Karpas-422 (cell line): ENCODE measurements around the gene ARMC7. TPM values are rescaled to one million over a fixed set of nuclear protein-coding genes. Genes with fewer than 3 reads are reported as not detected.
"Not testable (repeated sequence)": the region's sequence is repeated elsewhere in the genome, so short reads cannot be mapped to it uniquely, and the experiment has no call there.

Source experiments
- DNase-seq: peaks from one replicate; pipeline ENCODE4 v3.0.0-alpha.2; 2015
- H2AFZ ChIP-seq: fragments of 200-600 bp; sonication (generic); 2 replicates; pipeline ENCODE4 v1.6.1; 2014; ENCODE audit warnings: antibody characterized with exemption, low read length, mixed read lengths
- H3K27ac ChIP-seq: fragments of 200-600 bp; sonication (generic); 2 replicates; pipeline ENCODE4 v1.5.1; 2014; ENCODE audit warnings: mild to moderate bottlenecking, low read length, moderate library complexity
- H3K27me3 ChIP-seq: fragments of 200-600 bp; sonication (generic); 2 replicates; pipeline ENCODE4 v1.6.1; 2014; ENCODE audit warnings: low read length, mixed read lengths
- H3K36me3 ChIP-seq: fragments of 200-600 bp; sonication (generic); 2 replicates; pipeline ENCODE4 v1.6.1; 2014; ENCODE audit warnings: low read length, mixed read lengths; ENCODE audit not compliant: insufficient read depth
- H3K4me1 ChIP-seq: fragments of 200-600 bp; sonication (generic); 2 replicates; pipeline ENCODE4 v1.6.1; 2014; ENCODE audit warnings: mild to moderate bottlenecking, low read length, mixed read lengths
- H3K4me2 ChIP-seq: fragments of 200-600 bp; sonication (generic); 2 replicates; pipeline ENCODE4 v1.6.1; 2014; ENCODE audit warnings: low read length, low read depth, mild to moderate bottlenecking; ENCODE audit not compliant: poor library complexity, severe bottlenecking
- H3K4me3 ChIP-seq: fragments of 200-600 bp; sonication (generic); 2 replicates; pipeline ENCODE4 v1.5.1; 2014; ENCODE audit warnings: mild to moderate bottlenecking, antibody characterized with exemption, low read length, mixed read lengths
- H3K79me2 ChIP-seq: fragments of 200-600 bp; sonication (generic); 2 replicates; pipeline ENCODE4 v1.6.1; 2014; ENCODE audit warnings: mild to moderate bottlenecking, low read length, mixed read lengths
- H3K9ac ChIP-seq: fragments of 200-600 bp; sonication (generic); 2 replicates; pipeline ENCODE4 v1.6.0; 2014; ENCODE audit warnings: low read length
- H3K9me2 ChIP-seq: fragments of 200-600 bp; sonication (generic), shearing (Covaris generic); replicated peaks from 2 replicates; pipeline ENCODE4 v1.6.0; 2014; ENCODE audit warnings: mild to moderate bottlenecking, low read length, moderate library complexity; ENCODE audit not compliant: insufficient read depth
- H3K9me3 ChIP-seq: fragments of 300-700, 200-600 bp; sonication (generic); 2 replicates; pipeline ENCODE4 v1.6.1; 2014; ENCODE audit warnings: low read length, mixed read lengths
- H4K20me1 ChIP-seq: fragments of 200-600 bp; sonication (generic); 2 replicates; pipeline ENCODE4 v1.6.1; 2014; ENCODE audit warnings: mild to moderate bottlenecking, antibody characterized with exemption, low read length, low read depth; ENCODE audit not compliant: insufficient read depth
- total RNA-seq: library from RNA; depleted of rRNA; stranded (reverse); fragments of >200 nt; shearing (Covaris generic); gene quantifications from 2 replicates; pipeline ENCODE4 v1.2.3, GENCODE V29; 2014; ENCODE audit warnings: low replicate concordance

Gene ARMC7
- total RNA-seq, 1 experiment from 2014 or later, result 6.1 TPM

- H3K4me2 ChIP-seq, H2AFZ ChIP-seq, H3K9me2 ChIP-seq, H3K9me3 ChIP-seq, H3K27me3 ChIP-seq, H3K4me3 ChIP-seq, DNase-seq, H3K36me3 ChIP-seq, H3K27ac ChIP-seq, H3K9ac ChIP-seq: not testable (repeated sequence)
- H3K4me1 ChIP-seq, result peaks cover 34% of the 10 kb centered on the region
- peaks cover 24% of the 10 kb centered on the region for H3K79me2 ChIP-seq
- peaks cover 11% of the 10 kb centered on the region; the same call in 1 of the 2 replicates for H4K20me1 ChIP-seq
Measured at GRCh38 chr17:75127936-75128335, 18.2 kb downstream of the ARMC7 start.

GRCh38 chr17:75128694-75129505 lies 19.1 kb downstream of the ARMC7 start:
- Histone ChIP-seq H3K9ac (no peak overlapping the region), H3K9me2 (no peaks in the 10 kb centered on the region), H3K27ac (no peak overlapping the region), H3K4me3 (no peak overlapping the region), H3K36me3 (peaks cover 7% of the 10 kb centered on the region), H4K20me1 (peaks cover 11% of the 10 kb centered on the region; the same call in 1 of the 2 replicates), H3K4me2 (no peak overlapping the region), H2AFZ (no peak overlapping the region), H3K9me3 (no peaks in the 10 kb centered on the region), H3K27me3 (no peaks in the 10 kb centered on the region), H3K4me1 (peaks cover 36% of the 10 kb centered on the region), H3K79me2 (peaks cover 24% of the 10 kb centered on the region)
- DNase-seq, result no peak

GRCh38 chr17:75129576-75129975 lies 19.8 kb downstream of the ARMC7 start:
- H4K20me1 ChIP-seq, result peaks cover 11% of the 10 kb centered on the region; the same call in 1 of the 2 replicates
- no peaks in the 10 kb centered on the region for H3K27me3 ChIP-seq
- no peak overlapping the region for H3K4me3 ChIP-seq
- peaks cover 7% of the 10 kb centered on the region for H3K36me3 ChIP-seq
- no peak for DNase-seq
- peaks cover 36% of the 10 kb centered on the region for H3K4me1 ChIP-seq
- no peaks in the 10 kb centered on the region for H3K9me2 ChIP-seq
- no peak overlapping the region for H2AFZ ChIP-seq
- no peak overlapping the region for H3K27ac ChIP-seq
- no peaks in the 10 kb centered on the region for H3K9me3 ChIP-seq
- peak overlapping the region; percentile 92 for H3K4me2 ChIP-seq
- no peak overlapping the region for H3K9ac ChIP-seq
- peaks cover 24% of the 10 kb centered on the region for H3K79me2 ChIP-seq

- no peaks in the 10 kb centered on the region for H3K9me3 ChIP-seq
- DNase-seq, result no peak
- peak overlapping the region; percentile 99 for H3K4me3 ChIP-seq
- H3K27ac ChIP-seq, result no peak overlapping the region
- peaks cover 11% of the 10 kb centered on the region; the same call in 1 of the 2 replicates for H4K20me1 ChIP-seq
- peak overlapping the region; percentile 99 for H3K9ac ChIP-seq
- peaks cover 7% of the 10 kb centered on the region for H3K36me3 ChIP-seq
- H3K4me1 ChIP-seq, result peaks cover 36% of the 10 kb centered on the region
- H3K9me2 ChIP-seq, result no peaks in the 10 kb centered on the region
- no peak overlapping the region for H2AFZ ChIP-seq
- peak overlapping the region; percentile 92 for H3K4me2 ChIP-seq
- peaks cover 24% of the 10 kb centered on the region for H3K79me2 ChIP-seq
- no peaks in the 10 kb centered on the region for H3K27me3 ChIP-seq
Measured at GRCh38 chr17:75130059-75130631, 20.4 kb downstream of the ARMC7 start.

- peaks cover 32% of the 10 kb centered on the region for H3K4me1 ChIP-seq
- H3K79me2 ChIP-seq, result peaks cover 24% of the 10 kb centered on the region
- no peaks in the 10 kb centered on the region for H3K27me3 ChIP-seq
- H3K4me2 ChIP-seq, result peak overlapping the region; percentile 92
- H3K9me3 ChIP-seq, result no peaks in the 10 kb centered on the region
- 0 out of 2 replicates have a peak overlapping the region, but pooled peaks have one; percentile 94 for H2AFZ ChIP-seq
- no peaks in the 10 kb centered on the region for H3K9me2 ChIP-seq
- DNase-seq, result peak; percentile 71
- peak overlapping the region; percentile 99 for H3K9ac ChIP-seq
- H4K20me1 ChIP-seq, result peaks cover 11% of the 10 kb centered on the region; the same call in 1 of the 2 replicates
- peak overlapping the region; percentile 99 for H3K4me3 ChIP-seq
- H3K36me3 ChIP-seq, result peaks cover 7% of the 10 kb centered on the region
- peak overlapping the region; percentile 71 for H3K27ac ChIP-seq
Measured at GRCh38 chr17:75130632-75131277, 21.0 kb downstream of the ARMC7 start.

- peak; percentile 97 for DNase-seq
- Histone ChIP-seq H3K27ac (peak within 1 kb of the TSS; percentile 71), H3K9me3 (no peaks in the 10 kb centered on the region), H3K4me2 (peak within 1 kb of the TSS; percentile 92), H3K36me3 (peaks cover 7% of the 10 kb centered on the region), H3K27me3 (no peaks in the 10 kb centered on the region), H3K9ac (peak within 1 kb of the TSS; percentile 99), H3K9me2 (no peaks in the 10 kb centered on the region), H3K4me1 (peaks cover 26% of the 10 kb centered on the region), H2AFZ (peak within 1 kb of the TSS; percentile 94; the same call in 1 of the 2 replicates), H4K20me1 (peaks cover 11% of the 10 kb centered on the region; the same call in 1 of the 2 replicates), H3K4me3 (peak within 1 kb of the TSS; percentile 99), H3K79me2 (peaks cover 24% of the 10 kb centered on the region)
Measured at GRCh38 chr17:75131278-75132017, 21.7 kb downstream of the ARMC7 start, which contains the start of gene NT5C. NT5C (minus strand) TSS chr17:75131742; CDS start chr17:75131707, 35 bp downstream.

- H3K9me3 ChIP-seq, H3K27me3 ChIP-seq, DNase-seq, H3K36me3 ChIP-seq, H3K9me2 ChIP-seq: not testable (repeated sequence)
- Histone ChIP-seq H4K20me1 (peaks cover 11% of the 10 kb centered on the region; the same call in 1 of the 2 replicates), H3K79me2 (peaks cover 24% of the 10 kb centered on the region), H3K4me2 (peak overlapping the region; percentile 92), H3K4me1 (peaks cover 26% of the 10 kb centered on the region), H3K27ac (peak overlapping the region; percentile 71), H2AFZ (peak overlapping the region; percentile 94; the same call in 1 of the 2 replicates), H3K9ac (peak overlapping the region; percentile 99), H3K4me3 (peak overlapping the region; percentile 99)
Measured at GRCh38 chr17:75132018-75133000, 22.5 kb downstream of the ARMC7 start.
